ENCODE results near the gene SUPT20H.

DNA sequence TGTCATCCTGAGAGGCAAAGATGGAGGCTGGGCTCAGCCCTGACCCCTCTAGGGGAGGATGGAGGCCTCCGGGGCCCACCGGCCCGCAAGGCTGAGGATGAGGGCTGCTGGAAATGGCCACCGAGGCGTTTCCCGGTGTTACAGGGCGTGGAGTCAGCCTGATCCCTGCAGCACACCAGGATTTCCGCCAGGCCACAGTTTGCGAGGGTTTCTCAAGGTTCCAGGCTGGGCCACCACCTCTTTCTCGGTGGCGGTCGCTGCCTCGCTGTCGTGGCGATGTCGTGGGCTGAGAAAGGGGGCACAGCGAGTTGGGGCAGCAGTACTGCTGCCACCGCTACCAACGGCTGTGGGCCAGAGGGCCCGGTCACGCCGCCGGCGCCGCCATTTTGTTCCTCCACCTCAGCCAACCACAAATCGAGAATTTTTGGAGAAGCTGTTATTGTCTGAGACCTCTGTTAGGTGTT is 45.8 kb upstream of the SUPT20H start, which contains the start of gene CSNK1A1L:
- TF ChIP-seq, protein P1, sequence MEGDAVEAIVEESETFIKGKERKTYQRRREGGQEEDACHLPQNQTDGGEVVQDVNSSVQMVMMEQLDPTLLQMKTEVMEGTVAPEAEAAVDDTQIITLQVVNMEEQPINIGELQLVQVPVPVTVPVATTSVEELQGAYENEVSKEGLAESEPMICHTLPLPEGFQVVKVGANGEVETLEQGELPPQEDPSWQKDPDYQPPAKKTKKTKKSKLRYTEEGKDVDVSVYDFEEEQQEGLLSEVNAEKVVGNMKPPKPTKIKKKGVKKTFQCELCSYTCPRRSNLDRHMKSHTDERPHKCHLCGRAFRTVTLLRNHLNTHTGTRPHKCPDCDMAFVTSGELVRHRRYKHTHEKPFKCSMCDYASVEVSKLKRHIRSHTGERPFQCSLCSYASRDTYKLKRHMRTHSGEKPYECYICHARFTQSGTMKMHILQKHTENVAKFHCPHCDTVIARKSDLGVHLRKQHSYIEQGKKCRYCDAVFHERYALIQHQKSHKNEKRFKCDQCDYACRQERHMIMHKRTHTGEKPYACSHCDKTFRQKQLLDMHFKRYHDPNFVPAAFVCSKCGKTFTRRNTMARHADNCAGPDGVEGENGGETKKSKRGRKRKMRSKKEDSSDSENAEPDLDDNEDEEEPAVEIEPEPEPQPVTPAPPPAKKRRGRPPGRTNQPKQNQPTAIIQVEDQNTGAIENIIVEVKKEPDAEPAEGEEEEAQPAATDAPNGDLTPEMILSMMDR (IDR thresholded peaks at IDR 0.05): no peak
- no peak for TF ChIP-seq EZH2 (IDR thresholded peaks at IDR 0.05; ENCODE audit: borderline replicate concordance, insufficient read depth, low read depth, low read length, poor library complexity, severe bottlenecking)

Data from B cell (primary cell).